Measurements from ENCODE around the gene AFTPH.

DNA sequence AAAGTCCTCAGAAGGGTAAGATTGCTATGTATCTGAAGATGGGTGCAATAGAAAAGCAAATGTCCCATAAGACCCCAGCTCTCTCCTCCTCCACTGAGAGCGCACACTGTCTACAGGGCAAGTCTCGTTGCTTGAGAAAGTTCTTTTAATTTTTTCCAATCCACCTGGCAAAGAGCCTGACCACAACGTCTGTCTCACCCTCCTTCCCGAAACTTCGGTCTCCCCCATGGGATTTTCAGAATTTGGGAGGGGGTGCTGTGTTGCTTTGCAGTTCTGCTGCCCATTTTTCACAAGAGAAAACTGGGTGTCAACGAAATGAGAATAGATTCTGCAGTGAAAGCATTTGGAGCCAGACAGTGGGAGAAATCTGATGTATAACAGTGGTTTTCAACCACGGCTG lies 89.1 kb downstream of the AFTPH start:
- TF ChIP-seq, protein P1, sequence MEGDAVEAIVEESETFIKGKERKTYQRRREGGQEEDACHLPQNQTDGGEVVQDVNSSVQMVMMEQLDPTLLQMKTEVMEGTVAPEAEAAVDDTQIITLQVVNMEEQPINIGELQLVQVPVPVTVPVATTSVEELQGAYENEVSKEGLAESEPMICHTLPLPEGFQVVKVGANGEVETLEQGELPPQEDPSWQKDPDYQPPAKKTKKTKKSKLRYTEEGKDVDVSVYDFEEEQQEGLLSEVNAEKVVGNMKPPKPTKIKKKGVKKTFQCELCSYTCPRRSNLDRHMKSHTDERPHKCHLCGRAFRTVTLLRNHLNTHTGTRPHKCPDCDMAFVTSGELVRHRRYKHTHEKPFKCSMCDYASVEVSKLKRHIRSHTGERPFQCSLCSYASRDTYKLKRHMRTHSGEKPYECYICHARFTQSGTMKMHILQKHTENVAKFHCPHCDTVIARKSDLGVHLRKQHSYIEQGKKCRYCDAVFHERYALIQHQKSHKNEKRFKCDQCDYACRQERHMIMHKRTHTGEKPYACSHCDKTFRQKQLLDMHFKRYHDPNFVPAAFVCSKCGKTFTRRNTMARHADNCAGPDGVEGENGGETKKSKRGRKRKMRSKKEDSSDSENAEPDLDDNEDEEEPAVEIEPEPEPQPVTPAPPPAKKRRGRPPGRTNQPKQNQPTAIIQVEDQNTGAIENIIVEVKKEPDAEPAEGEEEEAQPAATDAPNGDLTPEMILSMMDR (IDR thresholded peaks at IDR 0.05): no peak
- TF ChIP-seq POLR2A (IDR thresholded peaks at IDR 0.05): no peak

Measured in uterus (tissue), 2 donors.